Activated naive CD8-positive, alpha-beta T cell treated with anti-CD3 and anti-CD28 coated beads, Interleukin-2, amount 50 U/mL, for 16 hours (primary cell): ENCODE results near the gene MVP.
"Not testable (repeated sequence)": the region's sequence is repeated elsewhere in the genome, so short reads cannot be mapped to it uniquely, and the experiment has no call there.

Experiments
- DNase-seq: peaks from one replicate; pipeline ENCODE4 v3.0.0-alpha.2; 2020; ENCODE audit warnings: low read depth, low spot score

The MVP gene

DNA sequence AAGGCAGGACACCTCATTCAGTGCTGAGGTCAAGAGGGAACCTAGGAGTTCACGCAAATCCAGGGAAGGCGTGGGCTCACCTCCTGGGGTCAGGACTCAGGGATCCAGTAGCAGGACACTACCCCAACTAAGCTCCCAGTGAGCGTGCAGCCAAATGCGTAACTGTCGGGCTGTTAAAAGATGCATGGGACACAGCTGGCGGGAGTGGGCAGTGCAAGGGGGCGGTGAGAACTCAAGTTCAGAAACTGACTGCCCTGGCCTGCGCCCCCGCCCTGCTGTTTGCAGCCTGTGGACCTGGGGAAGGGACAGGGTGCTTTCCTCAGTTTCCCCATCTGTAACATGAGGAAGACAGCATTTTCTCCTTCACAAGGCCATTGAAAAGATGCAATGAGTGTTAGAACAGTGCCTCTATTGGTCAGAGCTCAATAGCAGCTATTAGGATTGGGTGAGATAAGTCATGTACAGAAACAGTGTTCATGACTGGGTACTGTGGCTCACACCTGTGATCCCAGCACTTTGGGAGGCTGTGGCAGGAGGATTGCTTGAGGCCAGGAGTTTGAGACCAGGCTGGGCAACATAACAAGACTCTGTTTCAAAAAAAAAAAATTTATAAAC, 22.6 kb downstream of the MVP start:
- no peak for DNase-seq

DNA sequence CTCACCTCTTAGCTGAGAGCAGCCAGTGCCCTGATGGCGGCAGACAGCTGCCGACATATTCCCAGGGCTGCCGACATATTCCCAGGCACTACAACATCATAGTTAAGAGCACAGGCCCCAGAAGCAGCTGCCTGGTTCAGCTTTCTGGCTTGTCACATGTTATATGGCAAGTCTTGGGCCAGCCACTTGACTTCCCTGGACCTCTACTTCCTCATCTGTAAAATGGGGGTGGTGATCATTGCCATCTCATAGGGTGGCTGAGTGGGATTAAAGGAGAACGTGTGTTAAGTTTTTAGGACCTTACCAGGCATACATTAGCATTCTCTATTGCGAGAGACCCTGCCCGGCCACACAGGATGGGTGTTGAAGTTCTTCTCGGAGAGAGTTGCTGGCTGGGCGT, 23.7 kb downstream of the MVP start:
- no peak for DNase-seq

DNA sequence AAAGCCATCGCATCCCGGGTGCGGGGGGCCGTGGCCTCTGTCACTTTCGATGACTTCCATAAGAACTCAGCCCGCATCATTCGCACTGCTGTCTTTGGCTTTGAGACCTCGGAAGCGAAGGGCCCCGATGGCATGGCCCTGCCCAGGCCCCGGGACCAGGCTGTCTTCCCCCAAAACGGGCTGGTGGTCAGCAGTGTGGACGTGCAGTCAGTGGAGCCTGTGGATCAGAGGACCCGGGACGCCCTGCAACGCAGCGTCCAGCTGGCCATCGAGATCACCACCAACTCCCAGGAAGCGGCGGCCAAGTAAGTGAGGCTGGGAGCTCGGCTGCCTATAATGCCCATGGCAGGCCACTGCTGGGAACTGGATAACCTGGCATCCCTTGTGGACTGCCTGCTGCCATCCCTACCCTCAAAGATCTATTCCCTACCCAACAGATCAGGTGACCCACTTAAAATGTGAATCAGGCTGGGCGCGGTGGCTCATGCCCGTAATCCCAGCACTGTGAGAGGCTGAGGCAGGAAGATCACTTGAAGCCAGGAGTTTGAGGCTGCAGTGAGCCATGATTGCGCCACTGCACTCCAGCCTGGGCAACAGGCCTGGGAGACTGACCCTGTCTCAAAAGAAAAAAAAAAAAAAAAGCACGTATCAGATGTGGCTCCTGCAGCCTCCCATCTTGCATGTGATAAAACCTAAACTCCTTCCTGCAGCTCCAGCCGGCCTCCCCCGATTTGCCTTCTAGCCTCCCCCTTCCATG, 24.5 kb downstream of the MVP start:
- DNase-seq = no peak

DNA sequence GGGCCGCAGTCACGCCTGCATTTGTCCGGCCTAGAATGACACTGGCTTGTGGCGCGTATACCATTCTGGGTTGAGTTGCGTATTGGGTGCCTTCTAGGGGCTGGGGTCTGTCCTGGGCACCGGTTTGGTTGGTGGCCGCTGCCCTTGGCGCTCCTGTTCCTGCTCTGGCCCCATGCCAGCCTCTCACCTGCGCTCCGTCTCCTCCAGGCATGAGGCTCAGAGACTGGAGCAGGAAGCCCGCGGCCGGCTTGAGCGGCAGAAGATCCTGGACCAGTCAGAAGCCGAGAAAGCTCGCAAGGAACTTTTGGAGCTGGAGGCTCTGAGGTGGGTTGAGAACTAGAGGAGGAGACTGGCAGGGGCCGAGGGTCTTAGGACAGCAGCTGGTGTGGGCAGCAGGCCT, 25.4 kb downstream of the MVP start:
- DNase-seq = no peak

DNA sequence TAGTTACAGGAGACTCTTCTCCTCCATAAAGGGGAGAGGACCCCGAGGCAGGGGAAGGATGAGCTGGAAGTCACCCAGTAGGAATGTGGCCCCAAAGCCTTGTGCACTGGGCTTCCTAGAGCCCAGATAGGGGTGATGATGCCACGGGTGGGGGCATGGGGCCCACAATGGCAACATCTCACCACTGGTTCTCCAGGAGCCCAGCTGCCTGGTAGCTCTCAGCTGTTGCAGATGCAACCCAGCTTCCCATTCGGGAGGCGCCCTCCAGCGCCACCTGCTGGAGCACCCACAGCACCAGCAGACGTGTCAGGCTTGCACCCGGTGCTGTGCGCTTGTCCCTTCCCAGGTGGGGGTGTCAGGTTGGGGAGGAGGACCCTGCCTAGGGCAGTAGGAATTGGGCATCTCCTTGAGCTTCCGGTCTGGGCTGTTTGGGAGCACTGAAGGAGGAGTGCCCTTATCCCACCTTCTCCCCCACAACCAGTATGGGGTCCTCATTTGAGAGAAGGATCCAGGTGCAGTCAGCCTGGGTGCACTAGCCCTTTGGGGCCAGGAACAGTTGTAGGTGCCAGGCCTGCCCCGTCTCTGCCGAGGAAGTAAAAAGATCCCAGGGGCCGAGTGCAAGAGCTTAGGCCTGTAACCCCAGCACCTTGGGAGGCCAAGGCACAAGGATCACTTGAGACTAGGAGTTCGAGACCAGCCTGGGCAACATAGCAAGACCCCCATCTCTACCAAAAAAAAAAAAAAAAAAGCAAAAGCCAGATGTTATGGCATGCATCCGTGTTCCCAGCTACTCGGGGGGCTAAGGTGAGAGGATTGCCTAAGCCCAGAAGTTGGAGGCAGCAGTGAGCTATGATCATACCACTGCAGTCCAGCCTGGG, 28.4 kb downstream of the MVP start:
- DNase-seq = peak; percentile 64

DNA sequence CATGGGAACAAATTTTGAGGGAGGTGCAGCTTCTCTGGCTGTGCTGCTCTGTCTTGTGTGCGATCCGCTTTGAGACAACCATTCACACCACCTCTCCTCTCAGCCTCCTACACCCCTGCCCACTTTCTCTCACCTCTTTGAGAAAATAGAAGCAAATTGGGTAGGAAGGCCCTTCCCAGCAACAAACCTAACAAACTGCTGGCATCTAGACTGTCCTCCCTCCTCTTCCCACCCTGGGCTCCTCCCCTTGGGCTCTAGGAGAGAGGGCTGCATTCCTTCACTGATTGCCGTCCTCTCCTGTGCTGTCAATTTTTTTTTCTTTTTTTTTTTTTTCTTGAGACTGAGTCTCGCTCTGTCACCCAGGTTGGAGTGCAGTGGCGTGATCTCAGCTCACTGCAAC, 29.2 kb downstream of the MVP start:
- DNase-seq = no peak

DNA sequence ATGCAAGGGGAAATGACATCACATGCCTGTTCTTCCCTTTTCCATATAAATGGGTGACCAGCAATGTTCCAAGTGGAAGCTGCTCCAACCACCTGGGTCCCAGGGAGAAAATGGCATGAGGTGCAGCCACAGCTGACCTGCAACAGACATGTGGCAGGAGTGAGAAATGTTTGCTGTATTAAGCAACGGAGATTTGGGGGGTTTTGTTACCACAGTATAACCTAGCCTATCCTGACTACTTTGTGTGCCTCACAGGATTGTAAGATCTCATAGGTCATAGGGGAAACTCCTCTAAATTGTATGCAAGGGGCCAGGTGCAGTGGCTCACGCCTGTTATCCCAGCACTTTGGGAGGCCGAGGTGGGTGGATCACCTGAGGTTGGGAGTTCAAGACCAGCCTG, 30.7 kb downstream of the MVP start:
- no peak for DNase-seq

DNA sequence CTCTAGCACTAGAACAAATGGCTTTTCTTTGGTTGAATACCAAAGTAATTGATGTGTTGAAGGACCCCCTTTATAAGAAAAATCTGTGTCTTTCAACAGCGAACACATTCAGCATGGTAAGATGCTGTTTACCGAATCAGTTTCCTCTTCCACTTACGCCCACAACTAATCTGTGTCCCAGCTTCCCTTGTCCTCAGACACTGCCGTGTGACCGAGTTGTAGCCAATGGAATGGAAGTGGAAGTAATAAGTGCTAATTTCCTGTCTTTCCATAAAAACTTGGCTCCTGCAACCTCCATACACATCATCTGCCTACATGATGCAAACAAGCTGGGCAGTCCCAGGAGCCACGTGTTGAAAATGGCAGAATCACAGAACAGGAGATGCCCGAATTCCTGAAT, 32.4 kb downstream of the MVP start:
- no peak for DNase-seq

DNA sequence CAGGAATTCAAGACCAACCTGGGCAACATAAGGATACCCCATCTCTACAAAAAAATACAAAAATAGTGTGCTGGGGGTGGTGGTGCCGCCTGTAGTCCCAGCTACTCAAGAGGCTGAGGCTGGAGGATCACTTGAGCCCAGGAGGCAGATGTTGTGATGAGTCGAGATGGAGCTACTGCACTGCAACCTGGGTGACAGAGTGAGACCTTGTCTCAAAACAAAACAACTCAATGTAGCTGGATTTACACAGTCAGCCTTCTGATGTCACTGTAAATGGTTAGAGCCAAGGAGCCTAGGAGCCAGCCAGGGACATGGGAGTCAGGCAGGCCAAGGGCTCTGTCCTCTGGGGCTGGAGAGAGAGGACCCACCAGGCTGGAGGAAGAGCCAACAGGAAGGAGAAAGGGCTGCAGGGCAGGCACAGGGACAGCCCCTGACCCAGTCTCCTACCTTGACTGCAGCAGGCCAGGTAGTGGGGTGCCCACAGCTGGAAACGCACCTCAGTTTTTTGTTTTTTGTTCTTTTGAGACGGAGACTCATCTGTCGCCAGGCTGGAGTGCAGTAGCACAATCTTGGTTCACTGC, 34.3 kb downstream of the MVP start:
- no peak for DNase-seq

DNA sequence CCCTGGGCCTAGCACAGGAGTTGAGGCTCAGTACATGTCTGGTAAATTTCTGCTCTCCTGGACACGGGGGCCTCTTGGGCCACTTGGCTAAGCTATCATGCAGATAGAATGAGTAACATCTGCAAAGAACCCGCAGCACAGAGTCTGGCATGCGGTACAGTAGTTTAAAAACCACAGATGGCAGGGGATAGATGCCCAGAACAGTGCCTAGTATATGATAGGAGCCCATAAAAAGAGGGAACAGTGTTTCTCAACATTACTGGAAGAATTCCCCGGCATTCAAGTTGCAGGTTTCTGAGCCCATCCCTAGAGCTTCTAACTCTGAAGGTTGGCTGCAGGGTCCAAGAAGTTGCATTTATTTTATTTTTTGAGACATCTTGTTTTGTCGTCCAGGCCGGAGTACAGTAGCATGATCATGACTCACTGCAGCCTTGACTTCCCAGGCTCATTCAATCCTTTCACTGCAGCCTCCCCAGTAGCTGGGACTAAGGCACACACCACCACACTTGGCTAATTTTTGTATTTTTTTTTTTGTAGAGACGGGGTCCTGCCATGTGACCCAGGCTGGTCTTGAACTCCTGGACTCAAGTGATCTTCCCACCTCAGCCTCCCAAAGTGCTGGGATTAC, 37.0 kb downstream of the MVP start:
- no peak for DNase-seq

DNA sequence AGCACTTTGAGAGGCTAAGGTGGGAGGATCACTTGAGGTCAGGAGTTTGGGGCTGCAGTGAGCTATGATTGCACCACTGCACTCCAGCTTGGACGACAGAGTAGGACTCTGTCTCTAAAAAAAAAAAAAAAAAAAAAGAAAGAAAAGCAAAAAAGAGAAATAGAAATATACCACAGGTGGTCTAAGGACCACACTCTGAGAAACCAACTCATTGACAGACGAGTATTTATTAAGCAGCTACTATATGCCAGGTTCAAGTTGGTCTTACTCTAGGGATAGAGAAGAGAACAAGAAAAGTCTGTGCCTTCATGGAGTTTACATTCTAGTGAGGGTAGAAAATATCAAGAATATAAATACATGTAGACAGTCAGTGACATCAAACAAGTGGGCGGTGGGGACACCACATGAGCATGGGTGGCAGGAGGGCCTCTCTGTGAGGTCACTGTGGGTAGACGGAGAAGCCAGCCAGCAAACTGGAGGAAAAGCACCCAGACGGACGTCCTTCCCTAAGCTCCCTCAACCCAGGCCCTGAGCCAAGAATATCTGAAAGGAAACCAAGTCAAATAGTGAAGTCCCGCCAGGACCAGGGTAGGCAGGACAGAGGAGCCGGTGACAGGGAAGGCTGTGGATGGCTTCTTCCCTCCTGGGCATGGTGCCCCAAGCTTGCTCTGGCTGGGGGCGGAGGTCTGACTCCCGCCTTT, 38.0 kb downstream of the MVP start:
- no peak for DNase-seq

DNA sequence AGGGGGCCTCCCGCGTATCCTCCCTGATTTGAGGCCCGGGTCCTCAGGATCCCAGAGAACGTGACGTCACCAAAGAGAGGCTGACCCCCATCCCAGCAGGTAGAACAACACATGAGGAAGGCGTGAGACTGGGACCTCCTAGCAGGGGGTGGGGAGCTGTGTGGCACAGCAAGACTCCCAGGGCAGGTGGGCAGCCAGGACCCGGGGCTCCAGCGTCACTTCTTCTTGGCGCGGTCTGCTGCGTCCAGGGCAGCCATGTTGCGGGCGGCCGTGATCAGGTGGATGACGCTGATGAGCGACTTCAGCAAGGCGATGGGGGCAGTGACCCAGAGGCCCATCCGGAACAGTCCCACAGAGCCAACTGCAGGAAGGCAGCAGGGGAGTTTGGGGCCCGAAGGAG, 38.7 kb downstream of the MVP start:
- no peak for DNase-seq

DNA sequence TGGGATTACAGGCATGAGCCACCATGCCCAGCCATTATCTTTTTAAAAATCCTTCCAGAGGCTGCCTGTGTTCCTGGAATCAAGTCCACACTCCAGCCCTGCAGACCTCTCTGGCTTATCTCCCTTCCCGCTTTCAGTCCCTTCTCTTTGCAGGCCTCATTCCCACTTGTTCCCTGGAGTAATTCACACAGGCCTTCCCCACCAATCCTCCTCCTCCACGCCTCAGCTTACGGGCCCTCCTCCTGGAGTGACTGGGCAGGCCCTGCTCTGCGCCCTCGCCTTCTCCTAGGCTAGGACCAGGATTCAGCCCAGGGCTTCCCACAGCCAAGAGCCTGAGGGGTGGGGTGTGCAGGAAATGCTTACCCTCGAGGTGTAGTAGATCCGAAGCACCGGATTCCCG, 40.0 kb downstream of the MVP start:
- no peak for DNase-seq

DNA sequence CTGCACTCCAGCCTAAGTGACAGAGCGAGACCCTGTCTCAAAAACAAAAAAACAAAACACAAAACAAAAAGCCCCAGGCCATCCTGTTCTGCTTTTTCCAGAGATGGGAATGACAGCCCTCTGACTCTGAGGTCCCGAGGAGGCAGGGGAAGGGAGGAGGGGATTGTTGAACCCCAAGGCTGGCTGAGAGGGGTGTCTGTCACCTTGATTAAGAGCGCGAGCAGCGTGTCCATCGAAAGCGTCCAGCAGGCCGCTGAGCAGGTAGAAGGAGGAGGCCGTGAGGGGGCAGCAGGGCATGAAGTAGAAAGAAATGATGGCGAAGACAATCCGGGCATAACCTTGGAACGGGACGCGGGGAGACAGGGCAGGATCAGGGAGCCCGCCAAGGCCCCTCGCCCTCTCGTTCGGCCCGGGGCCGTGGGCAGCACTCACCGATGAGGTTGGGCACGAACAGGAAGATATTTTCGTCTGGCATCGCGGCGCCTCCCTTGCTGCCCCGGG, 42.2 kb downstream of the MVP start:
- DNase-seq = no peak

DNA sequence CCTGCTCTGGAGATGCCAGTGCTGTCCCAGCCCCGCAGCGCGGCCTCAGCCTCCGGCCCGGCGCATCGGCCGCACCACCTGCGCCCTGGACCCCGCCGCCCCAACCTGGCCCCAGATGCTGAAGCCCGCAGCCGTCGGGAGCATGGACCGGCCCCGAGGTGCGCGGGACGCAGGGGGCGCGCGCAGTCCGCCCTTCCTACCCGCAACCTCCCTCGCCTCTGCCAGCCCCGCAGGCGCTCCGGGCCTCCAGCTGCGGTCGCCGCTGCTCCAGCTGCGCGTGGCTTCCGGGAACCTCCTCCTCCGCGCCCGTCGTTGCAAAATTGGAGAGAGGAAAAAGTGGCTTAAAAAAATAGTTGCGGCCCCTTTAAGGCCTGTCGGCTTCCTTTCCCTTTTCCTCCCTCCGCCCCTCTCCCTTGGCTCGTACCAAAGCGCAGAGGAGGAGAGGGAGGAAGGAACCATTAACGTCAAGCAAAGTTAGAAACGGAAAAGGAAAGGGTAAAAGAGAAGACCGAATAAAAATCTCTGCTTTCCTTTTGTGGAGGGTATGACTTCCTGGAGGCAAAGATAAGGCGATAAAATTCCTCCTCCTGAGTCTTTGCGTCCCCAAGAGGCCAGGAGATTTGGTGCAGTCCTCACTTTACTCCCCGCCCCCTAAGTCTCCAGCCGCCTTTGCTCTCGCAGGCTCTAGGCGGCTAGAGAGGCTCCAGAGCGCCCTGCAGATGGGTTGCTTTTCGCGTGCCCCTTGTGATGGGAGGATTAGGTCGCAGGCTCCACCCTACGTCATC, 42.8 kb downstream of the MVP start, which contains the start of gene CDIPT:
Gene CDIPT (minus strand): TSS at position 343 of the 785 bp plus-strand sequence. CDS start 369 bp downstream, outside the sequence.
- DNase-seq = peak; percentile 79

DNA sequence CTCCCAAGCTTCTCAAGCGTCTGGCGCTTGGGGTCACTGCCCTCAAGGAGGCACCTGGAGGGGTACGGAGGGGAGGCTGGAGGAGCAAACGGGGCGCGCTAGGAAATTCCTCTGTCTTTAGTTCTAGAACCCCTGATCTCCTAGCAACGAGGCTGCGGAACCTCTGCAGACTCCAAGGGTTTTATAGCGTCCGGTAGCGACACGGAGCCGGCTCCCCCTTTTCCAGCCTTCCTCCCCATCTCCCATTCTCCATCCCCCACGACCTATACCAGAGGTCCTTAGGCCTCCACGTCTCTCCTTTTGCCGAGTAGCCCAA, 43.4 kb downstream of the MVP start:
- no peak for DNase-seq

DNA sequence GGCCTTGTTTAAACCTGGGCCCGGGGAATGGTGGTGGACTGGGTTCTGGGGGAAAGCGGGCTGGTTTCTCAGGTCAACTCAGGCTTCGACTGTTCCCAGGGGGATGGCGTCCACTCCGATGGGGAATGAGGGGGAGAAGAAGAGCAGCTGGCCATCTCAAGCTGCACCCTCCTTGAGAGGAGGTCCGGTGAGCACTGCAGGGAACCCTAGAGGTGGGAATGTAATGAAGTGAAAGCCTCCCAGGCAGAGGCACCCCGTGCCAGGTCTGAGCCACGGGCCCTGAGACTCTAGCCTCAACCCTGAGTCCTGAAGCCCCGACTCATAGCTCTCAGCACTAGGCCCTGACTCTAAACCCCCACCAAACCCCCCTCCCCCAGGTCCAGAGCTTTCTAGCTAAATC, 43.9 kb downstream of the MVP start:
- DNase-seq = no peak

DNA sequence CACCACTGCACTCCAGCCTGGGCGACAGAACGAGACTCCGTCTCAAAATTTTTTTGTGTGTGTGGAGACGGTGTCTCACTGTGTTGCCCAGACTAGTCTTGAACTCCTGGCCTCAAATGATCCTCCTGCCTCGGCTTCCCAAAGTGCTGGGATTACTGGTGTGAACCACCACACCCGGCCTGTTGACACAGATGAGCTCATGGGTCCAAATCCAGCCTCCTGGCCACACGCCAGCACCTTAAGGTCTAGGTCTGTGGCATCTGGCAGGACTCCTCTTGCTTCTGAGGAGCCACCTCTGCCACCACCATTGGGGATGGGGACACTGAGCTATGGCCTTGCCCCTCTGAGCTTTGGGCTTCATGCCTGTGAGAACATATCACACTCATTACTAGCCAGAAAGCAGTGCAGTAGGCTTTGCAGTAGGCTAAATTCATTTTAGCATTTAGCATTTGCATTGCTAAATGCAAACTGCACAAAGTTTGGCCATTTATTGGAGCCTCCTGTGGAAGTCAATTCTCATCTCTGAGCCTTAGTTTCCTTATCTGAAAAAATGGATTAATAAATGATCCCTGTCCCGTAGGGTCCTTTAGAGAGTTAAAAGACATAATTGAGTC, 48.2 kb downstream of the MVP start:
- DNase-seq = no peak

DNA sequence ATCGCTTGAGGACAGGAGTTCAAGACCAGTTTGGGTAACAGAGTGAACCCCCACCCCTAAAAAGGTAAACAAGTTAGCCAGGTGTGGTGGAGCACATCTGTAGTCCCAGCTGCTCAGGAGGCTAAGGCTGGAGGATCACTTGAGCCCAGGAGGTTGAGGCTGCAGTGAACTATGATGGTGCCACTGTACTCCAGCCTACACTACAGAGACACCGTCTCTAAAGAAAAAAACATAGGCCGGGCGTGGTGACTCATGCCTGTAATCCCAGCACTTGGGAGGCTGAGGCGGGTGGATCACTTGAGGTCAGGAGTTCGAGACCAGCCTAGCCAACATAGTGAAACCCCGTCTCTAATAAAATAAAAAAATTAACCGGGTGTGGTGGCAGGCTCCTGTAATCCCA, 48.8 kb downstream of the MVP start:
- DNase-seq = not testable (repeated sequence)
